ENCODE measurements around the gene SNAPC5. TPM values are rescaled to one million over a fixed set of nuclear protein-coding genes. Genes with fewer than 3 reads are reported as not detected.

SNAPC5 gene
- total and polyA plus RNA-seq, 2 experiments from 2014 or later, result 21.2 to 43.2 TPM

DNA sequence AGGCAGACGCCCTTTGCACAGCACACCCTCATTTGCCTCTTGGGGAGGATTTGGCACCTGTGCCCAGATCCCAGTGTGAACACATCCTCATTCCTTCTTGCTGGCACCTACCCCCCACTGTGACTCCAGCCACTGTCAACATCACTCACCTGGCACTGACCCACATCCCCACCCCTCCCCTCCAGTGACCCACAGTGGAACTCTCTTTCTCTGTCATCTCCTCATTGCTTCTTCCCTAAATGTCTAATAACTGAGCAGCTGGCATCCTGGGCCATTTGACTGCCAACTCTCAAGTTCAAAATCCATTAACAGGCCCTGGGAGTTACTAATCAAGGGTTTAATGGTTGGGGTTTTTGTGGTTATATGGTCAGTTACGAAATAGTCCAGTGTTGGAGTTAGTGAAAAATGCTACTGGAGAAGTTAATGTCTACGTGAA is 14.4 kb downstream of the SNAPC5 start:
- Histone ChIP-seq H3K27ac (ENCODE audit: low read depth) (0 out of 2 replicates have a peak overlapping the region, but pooled peaks have one; percentile 50), H3K27me3 (ENCODE audit: insufficient read depth) (no peaks in the 10 kb centered on the region), H3K4me1 (ENCODE audit: insufficient read depth) (no peaks in the 10 kb centered on the region), H3K4me3 (no peak overlapping the region), H3K4me2 (no peak overlapping the region), H2AFZ (no peak overlapping the region), H3F3A (replicated peaks; ENCODE audit: low read depth) (no peaks in the 10 kb centered on the region), H4K20me1 (replicated peaks; ENCODE audit: insufficient read depth) (no peaks in the 10 kb centered on the region; the same call in 1 of the 2 replicates), H3K36me3 (ENCODE audit: insufficient read depth) (peaks cover 16% of the 10 kb centered on the region), H3K9me2 (ENCODE audit: insufficient read depth) (no peaks in the 10 kb centered on the region), H3K79me2 (replicated peaks; ENCODE audit: insufficient read depth) (no peaks in the 10 kb centered on the region)
- no peak for DNase-seq (ENCODE audit: low spot score)
- Mint-ChIP-seq H3K9me3 (no peaks in the 10 kb centered on the region), H3K4me3 (no peak overlapping the region), H3K4me1 (peaks cover 6% of the 10 kb centered on the region; the same call in 2 of the 3 replicates), H3K27me3 (ENCODE audit: insufficient read depth, low read depth, poor library complexity) (peaks cover 11% of the 10 kb centered on the region), H3K36me3 (ENCODE audit: low read depth) (peaks cover 47% of the 10 kb centered on the region), H3K27ac (no peak overlapping the region)
- no peak for ATAC-seq
- TF ChIP-seq, protein P1, sequence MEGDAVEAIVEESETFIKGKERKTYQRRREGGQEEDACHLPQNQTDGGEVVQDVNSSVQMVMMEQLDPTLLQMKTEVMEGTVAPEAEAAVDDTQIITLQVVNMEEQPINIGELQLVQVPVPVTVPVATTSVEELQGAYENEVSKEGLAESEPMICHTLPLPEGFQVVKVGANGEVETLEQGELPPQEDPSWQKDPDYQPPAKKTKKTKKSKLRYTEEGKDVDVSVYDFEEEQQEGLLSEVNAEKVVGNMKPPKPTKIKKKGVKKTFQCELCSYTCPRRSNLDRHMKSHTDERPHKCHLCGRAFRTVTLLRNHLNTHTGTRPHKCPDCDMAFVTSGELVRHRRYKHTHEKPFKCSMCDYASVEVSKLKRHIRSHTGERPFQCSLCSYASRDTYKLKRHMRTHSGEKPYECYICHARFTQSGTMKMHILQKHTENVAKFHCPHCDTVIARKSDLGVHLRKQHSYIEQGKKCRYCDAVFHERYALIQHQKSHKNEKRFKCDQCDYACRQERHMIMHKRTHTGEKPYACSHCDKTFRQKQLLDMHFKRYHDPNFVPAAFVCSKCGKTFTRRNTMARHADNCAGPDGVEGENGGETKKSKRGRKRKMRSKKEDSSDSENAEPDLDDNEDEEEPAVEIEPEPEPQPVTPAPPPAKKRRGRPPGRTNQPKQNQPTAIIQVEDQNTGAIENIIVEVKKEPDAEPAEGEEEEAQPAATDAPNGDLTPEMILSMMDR (conservative IDR thresholded peaks at IDR 0.05; ENCODE audit: low read depth in 2 of 2), result no peak
- TF ChIP-seq ZNF331 (CRISPR knock-in tag; IDR thresholded peaks at IDR 0.05; ENCODE audit: low read depth), result no peak

DNA sequence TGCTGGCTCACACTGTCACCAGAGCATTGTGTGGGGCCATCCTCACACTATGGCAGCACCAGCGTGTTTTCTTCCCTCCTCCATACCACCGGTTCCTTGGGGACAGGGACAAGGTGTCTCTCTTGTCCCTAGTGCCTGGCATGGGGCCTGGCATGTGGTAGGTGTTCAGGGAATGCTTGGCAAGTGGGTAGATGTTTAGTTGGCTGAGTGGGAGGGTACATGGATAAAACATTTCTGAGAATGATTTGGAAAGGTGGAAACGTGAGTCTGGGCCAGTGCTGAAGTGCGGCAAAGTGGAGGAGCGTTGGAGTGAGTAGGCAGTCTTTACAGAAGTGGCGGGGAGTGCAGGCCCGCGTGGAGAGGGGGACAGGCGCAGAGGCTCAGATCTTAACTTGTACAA is 15.0 kb downstream of the SNAPC5 start:
- no peaks in the 10 kb centered on the region for H3F3A ChIP-seq (replicated peaks; ENCODE audit: low read depth)
- Mint-ChIP-seq H3K9me3 (no peaks in the 10 kb centered on the region), H3K27me3 (ENCODE audit: insufficient read depth, low read depth, poor library complexity) (peaks cover 6% of the 10 kb centered on the region), H3K36me3 (ENCODE audit: low read depth) (peaks cover 41% of the 10 kb centered on the region), H3K27ac (no peak overlapping the region), H3K4me3 (no peak overlapping the region), H3K4me1 (peaks cover 6% of the 10 kb centered on the region; the same call in 2 of the 3 replicates)
- peaks cover 15% of the 10 kb centered on the region for H3K36me3 ChIP-seq (ENCODE audit: insufficient read depth)
- ATAC-seq, result no peak
- no peaks in the 10 kb centered on the region for H3K79me2 ChIP-seq (replicated peaks; ENCODE audit: insufficient read depth)
- H3K27ac ChIP-seq (ENCODE audit: low read depth), result peak overlapping the region; percentile 32; the same call in 1 of the 2 replicates
- no peak overlapping the region for H3K4me3 ChIP-seq
- no peaks in the 10 kb centered on the region; the same call in 1 of the 2 replicates for H4K20me1 ChIP-seq (replicated peaks; ENCODE audit: insufficient read depth)
- no peaks in the 10 kb centered on the region for H3K4me1 ChIP-seq (ENCODE audit: insufficient read depth)
- no peaks in the 10 kb centered on the region for H3K9me2 ChIP-seq (ENCODE audit: insufficient read depth)
- H3K27me3 ChIP-seq (ENCODE audit: insufficient read depth), result no peaks in the 10 kb centered on the region
- H3K4me2 ChIP-seq, result no peak overlapping the region
- no peak overlapping the region for H2AFZ ChIP-seq
- DNase-seq (ENCODE audit: low spot score), result no peak
- TF ChIP-seq, protein P2, sequence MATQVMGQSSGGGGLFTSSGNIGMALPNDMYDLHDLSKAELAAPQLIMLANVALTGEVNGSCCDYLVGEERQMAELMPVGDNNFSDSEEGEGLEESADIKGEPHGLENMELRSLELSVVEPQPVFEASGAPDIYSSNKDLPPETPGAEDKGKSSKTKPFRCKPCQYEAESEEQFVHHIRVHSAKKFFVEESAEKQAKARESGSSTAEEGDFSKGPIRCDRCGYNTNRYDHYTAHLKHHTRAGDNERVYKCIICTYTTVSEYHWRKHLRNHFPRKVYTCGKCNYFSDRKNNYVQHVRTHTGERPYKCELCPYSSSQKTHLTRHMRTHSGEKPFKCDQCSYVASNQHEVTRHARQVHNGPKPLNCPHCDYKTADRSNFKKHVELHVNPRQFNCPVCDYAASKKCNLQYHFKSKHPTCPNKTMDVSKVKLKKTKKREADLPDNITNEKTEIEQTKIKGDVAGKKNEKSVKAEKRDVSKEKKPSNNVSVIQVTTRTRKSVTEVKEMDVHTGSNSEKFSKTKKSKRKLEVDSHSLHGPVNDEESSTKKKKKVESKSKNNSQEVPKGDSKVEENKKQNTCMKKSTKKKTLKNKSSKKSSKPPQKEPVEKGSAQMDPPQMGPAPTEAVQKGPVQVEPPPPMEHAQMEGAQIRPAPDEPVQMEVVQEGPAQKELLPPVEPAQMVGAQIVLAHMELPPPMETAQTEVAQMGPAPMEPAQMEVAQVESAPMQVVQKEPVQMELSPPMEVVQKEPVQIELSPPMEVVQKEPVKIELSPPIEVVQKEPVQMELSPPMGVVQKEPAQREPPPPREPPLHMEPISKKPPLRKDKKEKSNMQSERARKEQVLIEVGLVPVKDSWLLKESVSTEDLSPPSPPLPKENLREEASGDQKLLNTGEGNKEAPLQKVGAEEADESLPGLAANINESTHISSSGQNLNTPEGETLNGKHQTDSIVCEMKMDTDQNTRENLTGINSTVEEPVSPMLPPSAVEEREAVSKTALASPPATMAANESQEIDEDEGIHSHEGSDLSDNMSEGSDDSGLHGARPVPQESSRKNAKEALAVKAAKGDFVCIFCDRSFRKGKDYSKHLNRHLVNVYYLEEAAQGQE (IDR thresholded peaks at IDR 0.05; ENCODE audit: unreplicated experiment), result no peak
- TF ChIP-seq CREB1 (CRISPR knock-in tag; IDR thresholded peaks at IDR 0.05; ENCODE audit: low read depth), result no peak
- no peak for TF ChIP-seq POLR2AphosphoS5 (IDR thresholded peaks at IDR 0.05; ENCODE audit: low read depth)
- TF ChIP-seq, protein P3, sequence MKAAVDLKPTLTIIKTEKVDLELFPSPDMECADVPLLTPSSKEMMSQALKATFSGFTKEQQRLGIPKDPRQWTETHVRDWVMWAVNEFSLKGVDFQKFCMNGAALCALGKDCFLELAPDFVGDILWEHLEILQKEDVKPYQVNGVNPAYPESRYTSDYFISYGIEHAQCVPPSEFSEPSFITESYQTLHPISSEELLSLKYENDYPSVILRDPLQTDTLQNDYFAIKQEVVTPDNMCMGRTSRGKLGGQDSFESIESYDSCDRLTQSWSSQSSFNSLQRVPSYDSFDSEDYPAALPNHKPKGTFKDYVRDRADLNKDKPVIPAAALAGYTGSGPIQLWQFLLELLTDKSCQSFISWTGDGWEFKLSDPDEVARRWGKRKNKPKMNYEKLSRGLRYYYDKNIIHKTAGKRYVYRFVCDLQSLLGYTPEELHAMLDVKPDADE (IDR thresholded peaks at IDR 0.05), result no peak
- TF ChIP-seq ZNF114 (CRISPR knock-in tag; IDR thresholded peaks at IDR 0.05), result no peak
- TF ChIP-seq ZNF331 (CRISPR knock-in tag; IDR thresholded peaks at IDR 0.05; ENCODE audit: low read depth), result no peak
- TF ChIP-seq, protein P4, sequence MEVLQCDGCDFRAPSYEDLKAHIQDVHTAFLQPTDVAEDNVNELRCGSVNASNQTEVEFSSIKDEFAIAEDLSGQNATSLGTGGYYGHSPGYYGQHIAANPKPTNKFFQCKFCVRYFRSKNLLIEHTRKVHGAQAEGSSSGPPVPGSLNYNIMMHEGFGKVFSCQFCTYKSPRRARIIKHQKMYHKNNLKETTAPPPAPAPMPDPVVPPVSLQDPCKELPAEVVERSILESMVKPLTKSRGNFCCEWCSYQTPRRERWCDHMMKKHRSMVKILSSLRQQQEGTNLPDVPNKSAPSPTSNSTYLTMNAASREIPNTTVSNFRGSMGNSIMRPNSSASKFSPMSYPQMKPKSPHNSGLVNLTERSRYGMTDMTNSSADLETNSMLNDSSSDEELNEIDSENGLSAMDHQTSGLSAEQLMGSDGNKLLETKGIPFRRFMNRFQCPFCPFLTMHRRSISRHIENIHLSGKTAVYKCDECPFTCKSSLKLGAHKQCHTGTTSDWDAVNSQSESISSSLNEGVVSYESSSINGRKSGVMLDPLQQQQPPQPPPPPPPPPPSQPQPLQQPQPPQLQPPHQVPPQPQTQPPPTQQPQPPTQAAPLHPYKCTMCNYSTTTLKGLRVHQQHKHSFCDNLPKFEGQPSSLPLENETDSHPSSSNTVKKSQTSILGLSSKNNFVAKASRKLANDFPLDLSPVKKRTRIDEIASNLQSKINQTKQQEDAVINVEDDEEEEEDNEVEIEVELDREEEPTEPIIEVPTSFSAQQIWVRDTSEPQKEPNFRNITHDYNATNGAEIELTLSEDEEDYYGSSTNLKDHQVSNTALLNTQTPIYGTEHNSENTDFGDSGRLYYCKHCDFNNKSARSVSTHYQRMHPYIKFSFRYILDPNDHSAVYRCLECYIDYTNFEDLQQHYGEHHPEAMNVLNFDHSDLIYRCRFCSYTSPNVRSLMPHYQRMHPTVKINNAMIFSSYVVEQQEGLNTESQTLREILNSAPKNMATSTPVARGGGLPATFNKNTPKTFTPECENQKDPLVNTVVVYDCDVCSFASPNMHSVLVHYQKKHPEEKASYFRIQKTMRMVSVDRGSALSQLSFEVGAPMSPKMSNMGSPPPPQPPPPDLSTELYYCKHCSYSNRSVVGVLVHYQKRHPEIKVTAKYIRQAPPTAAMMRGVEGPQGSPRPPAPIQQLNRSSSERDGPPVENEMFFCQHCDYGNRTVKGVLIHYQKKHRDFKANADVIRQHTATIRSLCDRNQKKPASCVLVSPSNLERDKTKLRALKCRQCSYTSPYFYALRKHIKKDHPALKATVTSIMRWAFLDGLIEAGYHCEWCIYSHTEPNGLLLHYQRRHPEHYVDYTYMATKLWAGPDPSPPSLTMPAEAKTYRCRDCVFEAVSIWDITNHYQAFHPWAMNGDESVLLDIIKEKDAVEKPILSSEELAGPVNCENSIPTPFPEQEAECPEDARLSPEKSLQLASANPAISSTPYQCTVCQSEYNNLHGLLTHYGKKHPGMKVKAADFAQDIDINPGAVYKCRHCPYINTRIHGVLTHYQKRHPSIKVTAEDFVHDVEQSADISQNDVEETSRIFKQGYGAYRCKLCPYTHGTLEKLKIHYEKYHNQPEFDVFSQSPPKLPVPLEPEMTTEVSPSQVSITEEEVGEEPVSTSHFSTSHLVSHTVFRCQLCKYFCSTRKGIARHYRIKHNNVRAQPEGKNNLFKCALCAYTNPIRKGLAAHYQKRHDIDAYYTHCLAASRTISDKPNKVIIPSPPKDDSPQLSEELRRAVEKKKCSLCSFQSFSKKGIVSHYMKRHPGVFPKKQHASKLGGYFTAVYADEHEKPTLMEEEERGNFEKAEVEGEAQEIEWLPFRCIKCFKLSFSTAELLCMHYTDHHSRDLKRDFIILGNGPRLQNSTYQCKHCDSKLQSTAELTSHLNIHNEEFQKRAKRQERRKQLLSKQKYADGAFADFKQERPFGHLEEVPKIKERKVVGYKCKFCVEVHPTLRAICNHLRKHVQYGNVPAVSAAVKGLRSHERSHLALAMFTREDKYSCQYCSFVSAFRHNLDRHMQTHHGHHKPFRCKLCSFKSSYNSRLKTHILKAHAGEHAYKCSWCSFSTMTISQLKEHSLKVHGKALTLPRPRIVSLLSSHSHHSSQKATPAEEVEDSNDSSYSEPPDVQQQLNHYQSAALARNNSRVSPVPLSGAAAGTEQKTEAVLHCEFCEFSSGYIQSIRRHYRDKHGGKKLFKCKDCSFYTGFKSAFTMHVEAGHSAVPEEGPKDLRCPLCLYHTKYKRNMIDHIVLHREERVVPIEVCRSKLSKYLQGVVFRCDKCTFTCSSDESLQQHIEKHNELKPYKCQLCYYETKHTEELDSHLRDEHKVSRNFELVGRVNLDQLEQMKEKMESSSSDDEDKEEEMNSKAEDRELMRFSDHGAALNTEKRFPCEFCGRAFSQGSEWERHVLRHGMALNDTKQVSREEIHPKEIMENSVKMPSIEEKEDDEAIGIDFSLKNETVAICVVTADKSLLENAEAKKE (CRISPR knock-in tag; IDR thresholded peaks at IDR 0.05), result no peak
- no peak for TF ChIP-seq EZH2phosphoT487 (IDR thresholded peaks at IDR 0.05; ENCODE audit: unreplicated experiment)
